HEK293T (cell line): ENCODE results near the gene LRRN3.

Experiments used
- BHLHE40 ChIP-seq: fragments of 450-650 bp; IDR thresholded peaks from 2 replicates; pipeline ENCODE4 v1.6.1; 2016; ENCODE audit warnings: mild to moderate bottlenecking, moderate library complexity, borderline replicate concordance
- FOXA1 ChIP-seq: fragments of 450-650 bp; IDR thresholded peaks from 2 replicates; pipeline ENCODE4 v1.6.1; 2016; ENCODE audit warnings: mild to moderate bottlenecking
- FOXK2 ChIP-seq: fragments of 450-650 bp; IDR thresholded peaks from 2 replicates; pipeline ENCODE4 v1.6.1; 2016; ENCODE audit warnings: mild to moderate bottlenecking
- FOXM1 ChIP-seq: fragments of 450-650 bp; IDR thresholded peaks from 2 replicates; pipeline ENCODE4 v1.6.1; 2017; ENCODE audit warnings: mild to moderate bottlenecking, borderline replicate concordance
- HDGF ChIP-seq: fragments of 450-650 bp; IDR thresholded peaks from 2 replicates; pipeline ENCODE4 v1.6.1; 2017; ENCODE audit warnings: antibody characterized with exemption, borderline replicate concordance
- L3MBTL2 ChIP-seq: fragments of 450-650 bp; conservative IDR thresholded peaks from 2 replicates; pipeline ENCODE4 v1.6.1; 2016; ENCODE audit warnings: mild to moderate bottlenecking
- NFRKB ChIP-seq: fragments of 450-650 bp; IDR thresholded peaks from 2 replicates; pipeline ENCODE4 v1.6.1; 2016; ENCODE audit warnings: mild to moderate bottlenecking, moderate library complexity
- SP1 ChIP-seq: fragments of 450-650 bp; IDR thresholded peaks from 2 replicates; pipeline ENCODE4 v1.6.1; 2017
- SUZ12 ChIP-seq: fragments of 450-650 bp; IDR thresholded peaks from 2 replicates; pipeline ENCODE4 v1.6.1; 2016; ENCODE audit warnings: mild to moderate bottlenecking
- TF ChIP-seq, protein P1 (sequence below): fragments of 450-650 bp; IDR thresholded peaks from 2 replicates; pipeline ENCODE4 v1.6.1; 2016

DNA sequence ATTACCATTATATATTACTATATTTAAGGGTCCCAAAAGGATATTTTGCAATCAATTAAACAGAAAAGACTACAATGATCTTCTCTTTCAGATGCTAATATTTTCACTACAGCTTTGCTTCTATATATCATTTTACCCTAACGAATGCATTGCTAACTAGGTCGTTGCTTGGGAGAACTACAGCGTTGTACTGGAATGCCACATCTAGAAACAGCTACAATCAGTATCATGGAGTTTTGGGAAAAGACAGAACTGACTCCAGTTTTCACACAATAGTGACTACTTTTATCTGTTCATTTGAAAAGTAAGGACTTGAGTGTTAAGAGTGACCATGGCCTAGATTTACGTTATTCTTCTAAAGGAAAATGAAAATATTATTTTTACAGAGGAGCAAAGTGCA, 38.5 kb downstream of the LRRN3 start:
- TF ChIP-seq BHLHE40 (no peak), NFRKB (no peak), FOXM1 (no peak), FOXK2 (no peak), HDGF (no peak), L3MBTL2 (no peak), SP1 (no peak), FOXA1 (no peak), SUZ12 (no peak)
- TF ChIP-seq, protein P1, sequence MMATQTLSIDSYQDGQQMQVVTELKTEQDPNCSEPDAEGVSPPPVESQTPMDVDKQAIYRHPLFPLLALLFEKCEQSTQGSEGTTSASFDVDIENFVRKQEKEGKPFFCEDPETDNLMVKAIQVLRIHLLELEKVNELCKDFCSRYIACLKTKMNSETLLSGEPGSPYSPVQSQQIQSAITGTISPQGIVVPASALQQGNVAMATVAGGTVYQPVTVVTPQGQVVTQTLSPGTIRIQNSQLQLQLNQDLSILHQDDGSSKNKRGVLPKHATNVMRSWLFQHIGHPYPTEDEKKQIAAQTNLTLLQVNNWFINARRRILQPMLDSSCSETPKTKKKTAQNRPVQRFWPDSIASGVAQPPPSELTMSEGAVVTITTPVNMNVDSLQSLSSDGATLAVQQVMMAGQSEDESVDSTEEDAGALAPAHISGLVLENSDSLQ, result no peak
